Upper lobe of left lung (tissue), 4 donors: ENCODE data around the gene BUD13.

Experiments
- EP300 ChIP-seq, 4 donors: sonication (generic); formaldehyde crosslinking; IDR thresholded peaks; one replicate each; pipeline ENCODE4 v1.5.1; 2017; ENCODE audit warnings: antibody characterized with exemption in 4 of 4, control low read depth in 2 of 4
- POLR2A ChIP-seq, 4 donors: fragments of 450-650 bp; IDR thresholded peaks; one replicate each; pipeline ENCODE4 v1.5.1; 2016 to 2017; ENCODE audit warnings: antibody characterized with exemption in 4 of 4, mild to moderate bottlenecking in 2 of 4
- POLR2AphosphoS5 ChIP-seq, 2 donors: sonication (generic); formaldehyde crosslinking; IDR thresholded peaks; one replicate each; pipeline ENCODE4 v1.5.1; 2017; ENCODE audit warnings: antibody characterized with exemption in 2 of 2
- TF ChIP-seq, protein P1 (sequence below), 6 experiments: fragments of 450-650 bp in 4 of 6; fragments of 200-600 bp in 2 of 6; sonication (generic) in 2 of 6; IDR thresholded peaks; one replicate each; pipeline ENCODE4 v1.5.1; 2016 to 2019; ENCODE audit warnings: antibody characterized with exemption in 6 of 6

DNA sequence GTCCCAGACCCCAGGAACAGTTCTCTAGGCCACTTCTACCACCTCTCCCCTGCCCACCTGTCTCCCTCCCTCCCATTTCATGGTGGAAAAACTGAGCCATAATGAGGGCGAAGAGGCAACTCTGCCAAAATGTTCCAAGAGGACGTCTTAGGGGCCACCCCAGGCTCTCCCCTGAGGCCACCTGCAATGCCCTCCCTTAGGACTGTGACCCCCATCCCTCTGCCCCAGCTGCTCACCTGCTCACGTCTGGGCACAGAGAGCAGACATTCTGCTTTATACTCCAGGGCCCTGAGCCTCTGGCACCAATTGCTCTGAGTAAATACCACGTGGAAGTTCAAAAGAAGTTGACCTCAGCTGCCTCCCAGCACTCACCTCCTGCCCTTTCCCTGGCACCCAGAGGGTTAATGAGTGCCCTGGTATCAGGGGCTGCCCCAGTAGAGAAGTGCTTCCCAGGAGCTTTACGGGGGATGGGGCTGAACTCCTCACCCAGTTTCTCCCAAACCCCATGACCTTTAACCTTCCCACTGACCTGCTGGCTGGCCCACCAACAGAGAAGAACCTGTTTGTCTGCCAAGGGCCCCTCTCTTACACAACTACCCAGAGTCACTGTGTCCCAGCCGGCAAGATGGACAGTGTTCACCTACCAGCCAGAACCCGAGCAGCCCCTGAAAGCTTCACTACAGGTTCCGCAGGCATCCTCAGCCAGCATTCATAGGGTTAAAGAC is 19.5 kb upstream of the BUD13 start:
- TF ChIP-seq EP300 (IDR thresholded peaks at IDR 0.05) (no peak), POLR2A (IDR thresholded peaks at IDR 0.05) (no peak), POLR2AphosphoS5 (IDR thresholded peaks at IDR 0.05) (no peak)
- TF ChIP-seq, protein P1, sequence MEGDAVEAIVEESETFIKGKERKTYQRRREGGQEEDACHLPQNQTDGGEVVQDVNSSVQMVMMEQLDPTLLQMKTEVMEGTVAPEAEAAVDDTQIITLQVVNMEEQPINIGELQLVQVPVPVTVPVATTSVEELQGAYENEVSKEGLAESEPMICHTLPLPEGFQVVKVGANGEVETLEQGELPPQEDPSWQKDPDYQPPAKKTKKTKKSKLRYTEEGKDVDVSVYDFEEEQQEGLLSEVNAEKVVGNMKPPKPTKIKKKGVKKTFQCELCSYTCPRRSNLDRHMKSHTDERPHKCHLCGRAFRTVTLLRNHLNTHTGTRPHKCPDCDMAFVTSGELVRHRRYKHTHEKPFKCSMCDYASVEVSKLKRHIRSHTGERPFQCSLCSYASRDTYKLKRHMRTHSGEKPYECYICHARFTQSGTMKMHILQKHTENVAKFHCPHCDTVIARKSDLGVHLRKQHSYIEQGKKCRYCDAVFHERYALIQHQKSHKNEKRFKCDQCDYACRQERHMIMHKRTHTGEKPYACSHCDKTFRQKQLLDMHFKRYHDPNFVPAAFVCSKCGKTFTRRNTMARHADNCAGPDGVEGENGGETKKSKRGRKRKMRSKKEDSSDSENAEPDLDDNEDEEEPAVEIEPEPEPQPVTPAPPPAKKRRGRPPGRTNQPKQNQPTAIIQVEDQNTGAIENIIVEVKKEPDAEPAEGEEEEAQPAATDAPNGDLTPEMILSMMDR (IDR thresholded peaks at IDR 0.05) = no peak
